AG04449 (cell line): ENCODE measurements around the gene PLXDC2.

ENCODE experiments used
- CTCF ChIA-PET: fragments of 350-600 bp; formaldehyde crosslinking; extraction: SDS; loops from one replicate; lab custom pipeline; 2021; ENCODE audit warnings: antibody characterized with exemption; lab: Yijun Ruan, JAX
- POLR2A ChIA-PET: fragments of 400-600, 350-600 bp; formaldehyde crosslinking; extraction: SDS; loops from one replicate; lab custom pipeline; 2020; ENCODE audit warnings: antibody characterized with exemption, inconsistent platforms; lab: Yijun Ruan, JAX
- DNase-seq: peaks from one replicate; pipeline ENCODE4 v3.0.0-alpha.2; 2010; ENCODE audit warnings: low read depth, low spot score
- H3K4me3 ChIP-seq: 2 replicates; pipeline ENCODE4 v1.5.1; 2011; ENCODE audit warnings: low read depth, mild to moderate bottlenecking, control low read depth, low read length
- CTCF ChIP-seq: IDR thresholded peaks from one replicate; pipeline ENCODE4 v1.5.1; 2011; ENCODE audit warnings: mild to moderate bottlenecking, moderate library complexity, low read length, control low read depth, inconsistent platforms; ENCODE audit not compliant: insufficient read depth; ENCODE audit errors: missing control alignments

The PLXDC2 gene

GRCh38 chr10:19906108-19906791 is 90.0 kb downstream of the PLXDC2 start:
- H3K4me3 ChIP-seq = no peak overlapping the region
- no peak for DNase-seq
- TF ChIP-seq CTCF = no peak
- CTCF ChIA-PET = no interaction called here
- POLR2A ChIA-PET = no interaction called here

GRCh38 chr10:19908991-19909696 is 92.9 kb downstream of the PLXDC2 start:
- H3K4me3 ChIP-seq = no peak overlapping the region
- CTCF ChIA-PET = no interaction called here
- DNase-seq = no peak
- no peak for TF ChIP-seq CTCF
- POLR2A ChIA-PET = no interaction called here

GRCh38 chr10:19911886-19912285 is 95.7 kb downstream of the PLXDC2 start:
- DNase-seq = no peak
- TF ChIP-seq CTCF = no peak
- POLR2A ChIA-PET = no interaction called here
- CTCF ChIA-PET = no interaction called here
- no peak overlapping the region for H3K4me3 ChIP-seq

DNA sequence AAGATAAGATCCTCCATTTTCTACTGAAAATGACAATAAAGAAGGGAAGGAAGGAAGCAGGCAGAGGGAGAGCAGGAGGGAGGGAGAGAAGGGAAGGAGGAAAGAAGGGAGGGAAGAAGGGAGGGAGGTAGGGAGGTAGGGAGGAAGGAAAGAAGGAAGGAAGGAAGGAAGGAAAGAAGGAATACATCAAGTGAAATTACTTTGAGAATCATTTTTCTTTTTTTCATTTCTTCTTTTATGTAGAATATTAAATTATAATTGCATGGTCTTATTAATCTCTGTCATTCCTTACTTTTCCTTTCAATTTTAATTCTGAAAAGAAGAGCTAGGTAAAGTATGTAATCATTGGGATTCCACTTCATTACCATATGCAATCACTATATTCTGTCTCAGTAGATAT is 97.8 kb downstream of the PLXDC2 start:
- no peak for TF ChIP-seq CTCF
- CTCF ChIA-PET = no interaction called here
- no peak overlapping the region for H3K4me3 ChIP-seq
- POLR2A ChIA-PET = no interaction called here
- DNase-seq = no peak

DNA sequence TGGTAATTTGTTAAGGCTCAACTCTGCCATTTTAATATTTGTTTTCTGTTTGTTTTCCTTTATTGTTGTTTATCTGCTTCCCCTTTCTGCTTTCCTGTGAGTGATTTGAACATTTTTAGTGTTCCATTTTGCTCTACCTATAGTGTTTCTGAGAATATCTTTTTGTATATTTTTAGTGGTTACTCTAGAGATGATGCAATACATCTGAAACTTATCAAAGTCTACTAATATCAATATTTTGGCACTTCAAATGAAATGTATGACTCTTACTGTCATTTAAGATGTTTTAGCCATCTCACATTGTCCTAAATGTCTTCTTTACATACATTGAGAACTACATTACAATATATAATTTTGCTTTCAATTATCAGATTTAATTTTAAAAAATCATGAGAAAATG is 98.9 kb downstream of the PLXDC2 start:
- POLR2A ChIA-PET = no interaction called here

DNA sequence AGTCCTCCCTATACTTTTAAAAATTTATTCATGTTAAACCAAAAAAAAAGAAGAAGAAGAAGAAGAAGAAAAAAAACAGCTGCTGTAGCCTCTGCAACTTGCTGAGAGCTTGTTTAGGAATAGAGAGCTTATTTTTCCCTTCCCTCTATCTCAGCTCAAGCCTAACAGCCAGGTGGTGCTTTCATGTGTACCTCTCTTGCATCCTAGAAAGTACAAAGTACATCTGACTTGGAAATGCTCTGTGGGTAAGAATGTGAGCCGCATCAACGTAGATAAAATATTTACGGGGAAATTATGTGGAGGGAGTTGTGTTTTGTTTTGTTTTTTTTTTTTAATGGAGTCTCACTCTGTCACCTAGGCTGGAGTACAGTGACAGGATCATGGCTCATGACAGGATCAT is 99.6 kb downstream of the PLXDC2 start:
- no peak for DNase-seq
- TF ChIP-seq CTCF = no peak
- ChIA-PET CTCF (no interaction called here), POLR2A (no interaction called here)
- no peak overlapping the region for H3K4me3 ChIP-seq

More for the DNA sequence above, 98.9 kb downstream of the PLXDC2 start:
- CTCF ChIA-PET = no interaction called here
- no peak overlapping the region for H3K4me3 ChIP-seq
- no peak for TF ChIP-seq CTCF
- no peak for DNase-seq
